ENCODE data around the gene C5AR1.

DNA sequence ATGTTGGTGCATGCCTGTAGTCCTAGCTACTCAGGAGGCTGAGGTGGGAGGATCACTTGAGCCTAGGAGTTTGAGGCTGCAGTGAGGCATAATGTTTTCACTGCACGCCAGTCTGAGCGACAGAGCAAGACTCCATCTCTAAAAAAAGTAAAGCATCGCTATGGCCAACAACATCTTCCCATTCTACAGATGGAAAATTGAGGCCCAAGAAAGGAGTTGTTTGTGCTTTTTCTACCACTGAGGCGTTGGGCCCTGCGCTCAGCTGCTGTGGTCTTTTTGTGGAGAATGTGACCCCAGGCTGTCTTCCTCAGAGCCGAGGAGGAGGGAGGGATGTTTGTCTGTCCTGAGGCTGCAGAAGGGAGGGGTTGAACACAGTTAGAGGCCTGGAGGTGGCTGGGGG, 21.8 kb downstream of the C5AR1 start:
- TF ChIP-seq EZH2 (IDR thresholded peaks at IDR 0.05; ENCODE audit: insufficient read depth, poor library complexity, severe bottlenecking) (no peak), EZH2phosphoT487 (IDR thresholded peaks at IDR 0.05; ENCODE audit: insufficient read depth, low read depth) (no peak)
